Measurements from ENCODE around the gene ENKD1. TPM values are rescaled to one million over a fixed set of nuclear protein-coding genes. Genes with fewer than 3 reads are reported as not detected.

Gene ENKD1
- total RNA-seq, 1 donor = 11.2 TPM

DNA sequence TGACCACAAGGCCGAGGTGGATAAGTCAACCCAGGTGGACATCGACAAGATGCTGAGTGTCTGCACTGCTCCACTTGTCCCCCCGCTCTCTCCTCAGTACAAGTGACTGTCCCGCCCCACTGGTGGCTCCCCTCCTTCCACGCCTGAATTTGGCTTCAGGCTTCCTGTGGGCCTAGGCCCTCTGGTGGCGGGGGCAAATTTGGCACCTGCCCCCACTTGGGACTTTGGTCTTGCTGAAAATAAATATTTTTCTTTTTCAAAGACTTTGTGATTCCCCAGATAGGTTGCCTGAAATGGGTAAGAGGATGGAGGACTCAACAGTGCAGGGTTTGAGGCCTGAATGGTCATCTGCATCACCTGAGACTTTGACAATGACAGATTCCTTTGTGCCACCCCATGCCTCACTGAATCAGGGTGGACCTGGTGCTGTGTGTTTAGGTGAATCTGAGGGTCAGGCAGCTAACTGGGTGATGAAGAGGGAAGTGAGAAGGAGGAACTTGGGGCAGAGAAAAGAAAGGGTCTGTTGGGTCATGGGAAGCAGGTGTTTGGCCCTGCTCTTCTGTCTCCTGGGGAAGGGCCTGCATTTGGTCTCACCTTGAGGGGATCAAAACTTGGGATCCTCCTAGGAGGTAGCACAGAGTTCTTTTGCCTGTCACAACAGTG is 2.1 kb upstream of the ENKD1 start:
- H3K4me3 ChIP-seq (ENCODE audit: low read depth, low read length) = no peak overlapping the region
- DNase-seq (ENCODE audit: low read depth) = no peak
- TF ChIP-seq, protein P1, sequence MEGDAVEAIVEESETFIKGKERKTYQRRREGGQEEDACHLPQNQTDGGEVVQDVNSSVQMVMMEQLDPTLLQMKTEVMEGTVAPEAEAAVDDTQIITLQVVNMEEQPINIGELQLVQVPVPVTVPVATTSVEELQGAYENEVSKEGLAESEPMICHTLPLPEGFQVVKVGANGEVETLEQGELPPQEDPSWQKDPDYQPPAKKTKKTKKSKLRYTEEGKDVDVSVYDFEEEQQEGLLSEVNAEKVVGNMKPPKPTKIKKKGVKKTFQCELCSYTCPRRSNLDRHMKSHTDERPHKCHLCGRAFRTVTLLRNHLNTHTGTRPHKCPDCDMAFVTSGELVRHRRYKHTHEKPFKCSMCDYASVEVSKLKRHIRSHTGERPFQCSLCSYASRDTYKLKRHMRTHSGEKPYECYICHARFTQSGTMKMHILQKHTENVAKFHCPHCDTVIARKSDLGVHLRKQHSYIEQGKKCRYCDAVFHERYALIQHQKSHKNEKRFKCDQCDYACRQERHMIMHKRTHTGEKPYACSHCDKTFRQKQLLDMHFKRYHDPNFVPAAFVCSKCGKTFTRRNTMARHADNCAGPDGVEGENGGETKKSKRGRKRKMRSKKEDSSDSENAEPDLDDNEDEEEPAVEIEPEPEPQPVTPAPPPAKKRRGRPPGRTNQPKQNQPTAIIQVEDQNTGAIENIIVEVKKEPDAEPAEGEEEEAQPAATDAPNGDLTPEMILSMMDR (IDR thresholded peaks at IDR 0.05; ENCODE audit: insufficient read depth, low read depth, low read length) = no peak

DNA sequence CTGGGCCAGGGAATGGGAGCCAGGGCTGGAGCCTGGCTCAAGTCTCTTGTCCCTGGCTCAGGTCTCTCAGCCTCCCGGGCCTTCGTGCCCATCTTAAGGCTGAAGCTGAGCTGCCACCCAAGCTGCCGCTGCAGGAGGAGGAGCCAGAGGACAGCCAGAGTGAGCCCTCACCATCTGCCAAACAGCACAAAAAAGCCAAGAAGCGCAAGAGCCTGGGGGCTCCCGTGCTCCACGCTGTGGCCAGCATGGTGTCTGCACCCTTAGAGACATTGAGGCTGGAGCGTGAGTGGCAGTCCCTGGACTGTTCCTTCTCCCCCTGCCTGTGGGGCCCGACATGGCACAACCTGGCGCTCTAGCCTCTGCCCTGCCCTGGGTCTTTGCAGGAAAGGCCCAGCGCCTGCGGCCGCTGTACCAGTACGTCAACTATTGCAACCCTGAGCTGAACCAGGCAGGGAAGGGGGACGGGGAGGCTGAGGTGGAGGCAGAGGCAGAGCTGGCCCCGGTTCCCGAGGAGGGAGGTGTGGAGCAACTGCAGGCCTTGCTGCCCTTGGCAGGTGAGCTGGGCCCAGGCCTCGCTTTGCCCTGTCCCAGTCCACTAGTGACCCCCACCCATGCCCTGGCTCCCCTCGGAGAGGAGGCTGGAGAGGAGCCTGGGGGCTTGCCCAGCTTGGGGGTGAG is 1.4 kb upstream of the ENKD1 start:
- peak overlapping the region; percentile 73 for H3K4me3 ChIP-seq (ENCODE audit: low read depth, low read length)
- TF ChIP-seq, protein P1 (IDR thresholded peaks at IDR 0.05; ENCODE audit: insufficient read depth, low read depth, low read length) = peak; percentile 93
- peak; percentile 91 for DNase-seq (ENCODE audit: low read depth)

DNA sequence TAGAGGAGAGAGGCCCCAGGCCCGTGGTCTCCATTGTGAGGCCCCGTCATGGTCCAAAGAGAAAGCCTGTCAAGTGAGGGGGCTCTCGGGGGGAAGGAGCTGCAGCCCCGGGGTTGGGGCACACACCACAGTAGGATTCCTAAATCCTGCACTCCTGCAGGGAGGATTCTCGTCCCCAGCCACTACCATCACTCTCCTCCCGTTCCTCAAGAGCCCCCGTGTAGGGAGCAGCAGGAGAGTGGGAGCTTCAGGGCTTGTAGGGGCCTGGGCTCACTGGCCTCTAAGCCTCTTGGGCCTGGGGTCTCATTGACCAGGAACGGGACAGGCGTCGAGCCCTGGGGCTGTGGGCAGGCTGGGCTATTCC is 885 bp upstream of the ENKD1 start:
- H3K4me3 ChIP-seq (ENCODE audit: low read depth, low read length) = peak overlapping the region; percentile 73
- DNase-seq (ENCODE audit: low read depth) = no peak
- TF ChIP-seq, protein P1 (IDR thresholded peaks at IDR 0.05; ENCODE audit: insufficient read depth, low read depth, low read length) = no peak

DNA sequence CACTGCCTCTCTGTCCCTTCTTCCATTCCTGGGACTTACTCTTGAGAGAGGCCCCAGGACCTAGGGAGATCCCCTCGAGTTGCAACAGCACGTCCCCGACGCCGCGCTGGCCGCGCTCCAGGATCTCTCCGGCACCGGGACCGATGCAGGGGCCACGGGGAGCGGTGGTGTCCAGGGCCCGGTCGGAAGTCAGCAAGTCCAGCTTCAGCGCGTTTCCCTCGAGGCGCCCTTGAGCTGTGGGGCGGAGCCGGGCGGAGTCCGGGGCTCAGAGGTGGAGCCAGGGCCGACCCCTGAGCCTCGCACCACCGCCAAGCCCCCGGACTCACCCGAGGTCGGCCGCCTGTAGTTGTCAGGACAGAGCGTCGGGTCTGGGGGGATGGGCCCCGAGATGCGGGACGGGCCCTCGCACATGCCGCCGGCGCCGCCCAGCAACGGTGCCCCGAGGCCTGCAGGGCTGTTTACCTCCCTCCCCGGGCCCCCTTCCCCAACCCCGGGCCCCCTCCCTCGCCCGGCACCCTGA is 458 bp downstream of the ENKD1 start:
- DNase-seq (ENCODE audit: low read depth) = peak; percentile 38
- peak overlapping the region; percentile 73 for H3K4me3 ChIP-seq (ENCODE audit: low read depth, low read length)
- TF ChIP-seq, protein P1 (IDR thresholded peaks at IDR 0.05; ENCODE audit: insufficient read depth, low read depth, low read length) = no peak

DNA sequence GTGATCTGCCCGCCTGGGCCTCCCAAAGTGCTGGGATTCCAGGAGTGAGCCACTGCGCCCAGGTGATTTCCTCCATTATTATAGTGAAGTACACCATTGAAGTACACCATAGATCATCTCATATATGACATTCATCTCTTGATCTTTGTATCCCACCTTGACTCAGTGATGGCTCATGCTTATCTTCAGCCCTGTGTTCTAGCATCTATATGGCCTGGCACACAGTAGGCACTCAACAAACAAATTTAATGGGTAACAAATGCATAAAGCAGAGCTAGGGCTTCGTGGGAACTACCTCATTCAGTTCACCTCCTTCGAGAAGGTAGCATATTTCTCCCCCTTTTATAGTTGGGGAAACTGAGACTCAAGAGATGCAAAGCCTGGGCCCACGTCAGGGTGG is 952 bp downstream of the ENKD1 start:
- DNase-seq (ENCODE audit: low read depth) = no peak
- H3K4me3 ChIP-seq (ENCODE audit: low read depth, low read length) = peak overlapping the region; percentile 73
- TF ChIP-seq, protein P1 (IDR thresholded peaks at IDR 0.05; ENCODE audit: insufficient read depth, low read depth, low read length) = no peak

DNA sequence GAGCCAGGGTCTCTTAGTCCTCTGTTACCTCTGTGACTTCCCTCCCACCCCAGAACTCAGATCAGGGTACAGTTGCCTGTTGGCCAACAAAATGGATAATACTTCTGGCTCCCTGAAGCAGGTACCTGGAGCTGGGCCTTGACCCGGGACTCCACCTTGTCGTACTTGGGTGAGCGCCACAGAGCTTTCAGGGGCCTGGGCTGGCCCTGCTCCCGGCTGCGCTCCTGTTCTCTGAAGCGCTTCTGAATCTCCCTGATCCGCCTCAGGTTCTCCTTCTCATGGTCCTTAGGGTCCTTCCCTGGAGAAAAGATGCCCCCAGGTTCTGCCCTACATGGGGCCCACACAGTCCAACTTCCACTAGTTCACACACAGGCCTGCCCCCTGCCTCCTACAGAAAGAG is 1.7 kb downstream of the ENKD1 start:
- TF ChIP-seq, protein P1 (IDR thresholded peaks at IDR 0.05; ENCODE audit: insufficient read depth, low read depth, low read length) = no peak
- no peak overlapping the region for H3K4me3 ChIP-seq (ENCODE audit: low read depth, low read length)
- DNase-seq (ENCODE audit: low read depth) = no peak
